Breast epithelium (tissue), 4 donors: Measurements from ENCODE around the gene LRRK1. TPM values are rescaled to one million over a fixed set of nuclear protein-coding genes. Genes with fewer than 3 reads are reported as not detected.

ENCODE experiments used
- DNase-seq, 2 donors: peaks; one replicate each; pipeline ENCODE4 v3.0.0-alpha.2; 2019; ENCODE audit warnings: low spot score in 2 of 2
- H3K27ac ChIP-seq, 2 donors: fragments of 200-600 bp; sonication (generic) in 1 of 2; one replicate each; pipeline ENCODE4 v1.5.1; 2016 to 2019; ENCODE audit warnings: mild to moderate bottlenecking in 1 of 2
- H3K27me3 ChIP-seq, 2 donors: fragments of 200-600 bp; sonication (generic) in 1 of 2; one replicate each; pipeline versions ENCODE4 v1.5.1 to v1.6.0; 2017 to 2019; ENCODE audit warnings: control low read depth in 1 of 2, mild to moderate bottlenecking in 1 of 2
- H3K36me3 ChIP-seq: fragments of 200-600 bp; one replicate; pipeline ENCODE4 v1.5.1; 2019
- H3K4me1 ChIP-seq, 2 donors: fragments of 200-600 bp; sonication (generic); one replicate each; pipeline ENCODE4 v1.5.1; 2016 to 2019; ENCODE audit warnings: control low read depth in 1 of 2
- H3K4me3 ChIP-seq, 3 donors: fragments of 200-600 bp; sonication (generic); 1 replicate in 2 of 3; 2 replicates in 1 of 3; pipeline ENCODE4 v1.5.1; 2016 to 2019; ENCODE audit warnings: mild to moderate bottlenecking in 3 of 3, moderate library complexity in 2 of 3
- H3K9me3 ChIP-seq, 2 donors: fragments of 200-600 bp; sonication (generic) in 1 of 2; one replicate each; pipeline ENCODE4 v1.5.1; 2016 to 2019; ENCODE audit warnings: control low read depth in 1 of 2
- CTCF ChIP-seq, 3 donors: fragments of 450-650 bp; IDR thresholded peaks; one replicate each; pipeline ENCODE4 v1.5.1; 2016 to 2017; ENCODE audit warnings: antibody characterized with exemption in 3 of 3, mild to moderate bottlenecking in 3 of 3, moderate library complexity in 3 of 3
- POLR2A ChIP-seq: fragments of 450-650 bp; IDR thresholded peaks from one replicate; pipeline ENCODE4 v1.6.1; 2016; ENCODE audit warnings: antibody characterized with exemption, mild to moderate bottlenecking, moderate library complexity
- POLR2AphosphoS5 ChIP-seq, 3 donors: sonication (generic); formaldehyde crosslinking; IDR thresholded peaks; one replicate each; pipeline ENCODE4 v1.6.1; 2017; ENCODE audit warnings: antibody characterized with exemption in 3 of 3
- intact Hi-C: fragments of 100-400 bp; cut with DNase I; formaldehyde crosslinking; loops from one replicate; pipeline ENCODE4 v1.15.1; 2023; ENCODE audit warnings: low total_unique reads
- total RNA-seq, 3 donors: library from RNA; depleted of rRNA; stranded (reverse); fragments of >200 nt; gene quantifications; one replicate each; pipeline ENCODE4 v1.1.0, GENCODE V29; 2016

The LRRK1 gene
- total RNA-seq, 3 donors from 2014 or later = 10.1 to 18.7 (median 14.4) TPM

GRCh38 chr15:101051291-101052030 lies 132.3 kb downstream of the LRRK1 start:
- DNase-seq = no peak

GRCh38 chr15:101052031-101052620 lies 133.0 kb downstream of the LRRK1 start:
- Histone ChIP-seq H3K9me3 (no peaks in the 10 kb centered on the region), H3K27me3 (no peaks in the 10 kb centered on the region), H3K4me3 (no peak overlapping the region), H3K4me1 (no peaks in the 10 kb centered on the region), H3K27ac (no peak overlapping the region), H3K36me3 (no peaks in the 10 kb centered on the region)
- TF ChIP-seq POLR2A (no peak), POLR2AphosphoS5 (IDR thresholded peaks at IDR 0.05) (no peak), CTCF (IDR thresholded peaks at IDR 0.05) (no peak)
- intact Hi-C loops = no loop called here
- no peak for DNase-seq

More at GRCh38 chr15:101051291-101052030, 132.3 kb downstream of the LRRK1 start:
- Histone ChIP-seq H3K36me3 (no peaks in the 10 kb centered on the region), H3K27ac (no peak overlapping the region), H3K9me3 (no peaks in the 10 kb centered on the region), H3K27me3 (no peaks in the 10 kb centered on the region), H3K4me1 (no peaks in the 10 kb centered on the region), H3K4me3 (no peak overlapping the region)
- no peak for TF ChIP-seq POLR2AphosphoS5 (IDR thresholded peaks at IDR 0.05)
- intact Hi-C loops = no loop called here

GRCh38 chr15:101052681-101053121 lies 133.5 kb downstream of the LRRK1 start:
- Histone ChIP-seq H3K27ac (no peak overlapping the region), H3K27me3 (no peaks in the 10 kb centered on the region), H3K4me3 (no peak overlapping the region), H3K9me3 (no peaks in the 10 kb centered on the region), H3K4me1 (no peaks in the 10 kb centered on the region), H3K36me3 (no peaks in the 10 kb centered on the region)
- DNase-seq = no peak
- no peak for TF ChIP-seq POLR2AphosphoS5 (IDR thresholded peaks at IDR 0.05)
- no peak for TF ChIP-seq CTCF (IDR thresholded peaks at IDR 0.05)
- no peak for TF ChIP-seq POLR2A
- intact Hi-C loops = no loop called here

- Histone ChIP-seq H3K27ac (no peak overlapping the region), H3K27me3 (no peaks in the 10 kb centered on the region), H3K9me3 (no peaks in the 10 kb centered on the region), H3K4me1 (no peaks in the 10 kb centered on the region), H3K4me3 (no peak overlapping the region), H3K36me3 (no peaks in the 10 kb centered on the region)
- intact Hi-C loops = no loop called here
- DNase-seq = no peak
- TF ChIP-seq CTCF (IDR thresholded peaks at IDR 0.05) (no peak), POLR2A (no peak), POLR2AphosphoS5 (IDR thresholded peaks at IDR 0.05) (no peak)
Measured at GRCh38 chr15:101053261-101053660, 134.1 kb downstream of the LRRK1 start.

GRCh38 chr15:101054116-101054515 lies 135.0 kb downstream of the LRRK1 start:
- no peak for DNase-seq
- Histone ChIP-seq H3K27ac (no peak overlapping the region), H3K36me3 (peaks cover under 1% of the 10 kb centered on the region), H3K27me3 (no peaks in the 10 kb centered on the region), H3K4me3 (no peak overlapping the region), H3K9me3 (no peaks in the 10 kb centered on the region), H3K4me1 (no peaks in the 10 kb centered on the region)
- no peak for TF ChIP-seq POLR2A
- no peak for TF ChIP-seq POLR2AphosphoS5 (IDR thresholded peaks at IDR 0.05)
- no peak for TF ChIP-seq CTCF (IDR thresholded peaks at IDR 0.05)
- intact Hi-C loops = no loop called here
